HG03025 (cell line): ENCODE data around the gene RFTN2.
"Not testable (repeated sequence)": the region's sequence is repeated elsewhere in the genome, so short reads cannot be mapped to it uniquely, and the experiment has no call there.

Experiments
- ATAC-seq: cut with Tn5 transposase; IDR thresholded peaks from one replicate; pipeline ENCODE4 v1.9.1; 2021; ENCODE audit warnings: mild to moderate bottlenecking, moderate library complexity; ENCODE audit not compliant: unreplicated experiment, low FRiP score

Gene RFTN2

DNA sequence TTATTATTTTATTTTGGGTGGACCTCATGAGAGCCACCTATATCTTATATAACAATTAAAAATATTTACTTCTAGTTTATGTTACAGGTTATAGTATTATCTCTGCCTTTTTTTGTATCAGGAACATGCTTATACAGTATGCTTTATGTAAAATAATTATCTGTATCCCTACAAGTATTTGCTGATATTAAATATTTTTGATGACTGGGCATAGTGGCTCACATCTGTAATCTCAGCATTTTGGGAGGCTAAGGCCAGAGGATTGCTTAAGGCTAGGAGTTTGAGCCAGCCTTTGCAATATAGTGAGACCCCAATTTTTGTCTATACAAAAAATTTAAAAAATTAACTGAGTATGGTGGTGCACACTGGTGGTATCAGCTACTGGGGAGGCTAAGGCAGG lies 119.9 kb downstream of the RFTN2 start:
- ATAC-seq, result no peak

GRCh38 chr2:197551260-197551659 lies 124.1 kb downstream of the RFTN2 start:
- ATAC-seq, result not testable (repeated sequence)

DNA sequence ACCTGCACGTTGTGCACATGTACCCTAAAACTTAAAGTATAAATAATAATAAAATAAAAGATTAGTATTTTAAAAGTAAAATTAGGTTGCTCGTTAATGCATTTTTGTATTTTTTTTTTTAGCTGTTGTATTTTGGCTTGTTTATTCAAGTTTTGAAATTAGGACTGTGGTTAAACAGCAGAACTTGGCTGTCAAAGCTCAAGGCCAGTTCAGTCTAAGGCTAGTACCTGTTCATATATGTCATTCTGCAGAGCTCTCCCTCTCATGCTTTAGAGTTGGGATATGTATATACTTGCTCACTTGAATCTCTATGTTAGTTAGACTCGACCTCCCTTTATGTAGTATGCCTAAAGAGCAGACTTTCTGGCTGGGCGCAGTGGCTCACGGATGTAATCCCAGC lies 126.8 kb downstream of the RFTN2 start:
- no peak for ATAC-seq

GRCh38 chr2:197547163-197547900 lies 128.1 kb downstream of the RFTN2 start:
- ATAC-seq, result no peak

- ATAC-seq, result no peak
Measured at GRCh38 chr2:197543206-197543605, 132.2 kb downstream of the RFTN2 start.

- ATAC-seq, result no peak
Measured at GRCh38 chr2:197539734-197540133, 135.7 kb downstream of the RFTN2 start.

DNA sequence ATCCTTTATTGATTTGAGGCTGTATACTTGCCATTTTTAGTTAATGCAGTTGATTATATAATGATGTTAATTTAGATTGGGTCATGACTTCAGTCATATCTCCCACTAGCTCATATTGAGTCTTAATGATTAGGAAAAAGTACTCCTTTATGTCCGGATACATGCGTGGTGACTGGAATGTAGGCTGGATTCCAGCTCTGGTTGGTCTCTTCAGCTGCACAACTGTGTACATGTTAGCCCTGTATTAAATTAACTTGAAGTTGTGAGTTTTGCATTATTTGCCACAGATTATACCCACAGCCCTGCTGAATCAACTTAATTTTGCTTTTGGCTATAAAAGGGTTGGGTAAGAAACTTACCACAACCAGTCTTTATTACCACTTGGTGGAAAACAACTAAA lies 137.0 kb downstream of the RFTN2 start:
- ATAC-seq, result no peak
